Esophagus squamous epithelium (tissue), 5 donors: Measurements from ENCODE around the gene LRP1B. TPM values are rescaled to one million over a fixed set of nuclear protein-coding genes. Genes with fewer than 3 reads are reported as not detected.

Source experiments
- DNase-seq: peaks from one replicate; lab custom pipeline; 2025; lab: John Stamatoyannopoulos, UW
- H3K27ac ChIP-seq, 4 donors: fragments of 200-600 bp; sonication (generic); one replicate each; pipeline ENCODE4 v1.5.1; 2016 to 2019; ENCODE audit warnings: mild to moderate bottlenecking in 1 of 4
- H3K27me3 ChIP-seq, 4 donors: fragments of 200-600 bp; sonication (generic); 1 replicate in 3 of 4; 2 replicates in 1 of 4; pipeline versions ENCODE4 v1.5.1 to v1.6.0; 2017 to 2021; ENCODE audit warnings: antibody characterized with exemption in 1 of 4
- H3K36me3 ChIP-seq, 3 donors: fragments of 200-600 bp; sonication (generic); one replicate each; pipeline ENCODE4 v1.5.1; 2016 to 2019
- H3K4me1 ChIP-seq, 3 donors: fragments of 200-600 bp; sonication (generic); one replicate each; pipeline ENCODE4 v1.5.1; 2017 to 2019
- H3K4me3 ChIP-seq, 4 donors: fragments of 200-600 bp; sonication (generic); 1 replicate in 3 of 4; 2 replicates in 1 of 4; pipeline ENCODE4 v1.5.1; 2016 to 2019; ENCODE audit warnings: mild to moderate bottlenecking in 2 of 4, moderate library complexity in 1 of 4
- H3K9me3 ChIP-seq, 3 donors: fragments of 200-600 bp; sonication (generic); one replicate each; pipeline ENCODE4 v1.5.1; 2016 to 2019
- POLR2A ChIP-seq, 4 donors: fragments of 450-650 bp; IDR thresholded peaks; one replicate each; pipeline ENCODE4 v1.6.1; 2017; ENCODE audit warnings: antibody characterized with exemption in 4 of 4, mild to moderate bottlenecking in 4 of 4, moderate library complexity in 3 of 4
- WGBS, 2 donors: methylation state at CpG; one replicate each; pipeline ENCODE4 v1.1.5; 2018; 5-methylcytosine and 5-hydroxymethylcytosine counted together
- intact Hi-C: fragments of 100-400 bp; cut with DNase I; formaldehyde crosslinking; loops from one replicate; pipeline ENCODE4 v1.15.0; 2022
- total RNA-seq, 4 donors: library from RNA; depleted of rRNA; stranded (reverse); fragments of >200 nt; gene quantifications; one replicate each; pipeline ENCODE4 v1.1.0, GENCODE V29; 2016
- TF ChIP-seq, protein P1 (sequence below), 6 experiments: fragments of 450-650 bp in 4 of 6; fragments of 200-600 bp in 2 of 6; sonication (generic) in 2 of 6; IDR thresholded peaks; one replicate each; pipeline ENCODE4 v1.5.1; 2016 to 2019; ENCODE audit warnings: antibody characterized with exemption in 6 of 6, mild to moderate bottlenecking in 4 of 6, moderate library complexity in 4 of 6
- donor health status: DM: yes; HTN: yes; CAD: no.

LRP1B gene
- total RNA-seq, 4 donors from 2014 or later = 0.04 to 1.1 (median 0.23) TPM

DNA sequence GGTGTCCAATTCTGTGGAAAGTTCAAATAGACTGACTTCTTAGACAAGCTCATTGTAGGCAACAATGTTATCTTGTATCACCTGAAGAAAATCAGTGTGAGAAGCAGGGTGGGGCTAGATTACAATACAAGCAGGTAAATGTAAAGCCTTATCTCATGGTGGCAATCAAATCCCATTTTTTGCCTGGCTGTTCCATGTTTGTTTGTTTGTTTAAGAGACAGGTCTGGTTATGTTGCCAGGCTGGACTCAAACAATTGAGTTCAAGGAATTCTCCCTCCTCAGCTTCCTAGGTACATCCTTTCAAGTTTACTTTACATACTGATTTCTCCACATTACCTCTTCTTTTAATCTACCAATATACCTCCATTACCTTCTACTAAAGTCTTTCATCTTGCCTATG is 464.6 kb downstream of the LRP1B start:
- Histone ChIP-seq H3K36me3 (no peaks in the 10 kb centered on the region), H3K4me1 (no peaks in the 10 kb centered on the region), H3K4me3 (no peak overlapping the region), H3K9me3 (no peaks in the 10 kb centered on the region), H3K27ac (no peak overlapping the region), H3K27me3 (no peaks in the 10 kb centered on the region)
- no peak for DNase-seq
- intact Hi-C loops = no loop called here
- no peak for TF ChIP-seq POLR2A (IDR thresholded peaks at IDR 0.05)
- TF ChIP-seq, protein P1, sequence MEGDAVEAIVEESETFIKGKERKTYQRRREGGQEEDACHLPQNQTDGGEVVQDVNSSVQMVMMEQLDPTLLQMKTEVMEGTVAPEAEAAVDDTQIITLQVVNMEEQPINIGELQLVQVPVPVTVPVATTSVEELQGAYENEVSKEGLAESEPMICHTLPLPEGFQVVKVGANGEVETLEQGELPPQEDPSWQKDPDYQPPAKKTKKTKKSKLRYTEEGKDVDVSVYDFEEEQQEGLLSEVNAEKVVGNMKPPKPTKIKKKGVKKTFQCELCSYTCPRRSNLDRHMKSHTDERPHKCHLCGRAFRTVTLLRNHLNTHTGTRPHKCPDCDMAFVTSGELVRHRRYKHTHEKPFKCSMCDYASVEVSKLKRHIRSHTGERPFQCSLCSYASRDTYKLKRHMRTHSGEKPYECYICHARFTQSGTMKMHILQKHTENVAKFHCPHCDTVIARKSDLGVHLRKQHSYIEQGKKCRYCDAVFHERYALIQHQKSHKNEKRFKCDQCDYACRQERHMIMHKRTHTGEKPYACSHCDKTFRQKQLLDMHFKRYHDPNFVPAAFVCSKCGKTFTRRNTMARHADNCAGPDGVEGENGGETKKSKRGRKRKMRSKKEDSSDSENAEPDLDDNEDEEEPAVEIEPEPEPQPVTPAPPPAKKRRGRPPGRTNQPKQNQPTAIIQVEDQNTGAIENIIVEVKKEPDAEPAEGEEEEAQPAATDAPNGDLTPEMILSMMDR (IDR thresholded peaks at IDR 0.05) = no peak

DNA sequence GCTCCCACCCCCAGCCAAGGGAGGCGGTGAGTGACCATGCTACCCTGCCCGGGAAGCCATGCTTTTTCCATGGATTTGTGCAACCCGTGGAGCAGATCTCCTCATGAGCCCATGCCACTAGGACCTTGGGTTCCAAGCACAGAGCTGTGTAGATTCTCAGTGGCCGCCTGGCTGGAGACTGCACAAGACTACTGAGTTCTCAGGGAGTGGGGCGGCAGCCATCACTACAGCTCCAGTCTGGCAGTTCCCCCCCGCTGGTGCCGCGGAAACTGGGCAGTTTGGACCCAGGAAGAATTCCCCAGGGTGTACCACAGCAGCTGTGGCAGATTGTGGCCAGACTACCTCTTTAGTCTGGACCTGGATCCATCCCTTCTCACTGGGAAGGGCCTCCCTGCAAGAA is 470.6 kb downstream of the LRP1B start:
- Histone ChIP-seq H3K4me1 (no peaks in the 10 kb centered on the region), H3K36me3 (no peaks in the 10 kb centered on the region), H3K27me3 (no peaks in the 10 kb centered on the region), H3K4me3 (no peak overlapping the region), H3K27ac (no peak overlapping the region), H3K9me3 (no peaks in the 10 kb centered on the region)
- DNase-seq = no peak
- WGBS, 2 donors = 90 to 91% methylated on average over 3 to 7 of the region's 8 CpGs
- TF ChIP-seq, protein P1 (IDR thresholded peaks at IDR 0.05) = no peak
- no peak for TF ChIP-seq POLR2A (IDR thresholded peaks at IDR 0.05)
- intact Hi-C loops = no loop called here

DNA sequence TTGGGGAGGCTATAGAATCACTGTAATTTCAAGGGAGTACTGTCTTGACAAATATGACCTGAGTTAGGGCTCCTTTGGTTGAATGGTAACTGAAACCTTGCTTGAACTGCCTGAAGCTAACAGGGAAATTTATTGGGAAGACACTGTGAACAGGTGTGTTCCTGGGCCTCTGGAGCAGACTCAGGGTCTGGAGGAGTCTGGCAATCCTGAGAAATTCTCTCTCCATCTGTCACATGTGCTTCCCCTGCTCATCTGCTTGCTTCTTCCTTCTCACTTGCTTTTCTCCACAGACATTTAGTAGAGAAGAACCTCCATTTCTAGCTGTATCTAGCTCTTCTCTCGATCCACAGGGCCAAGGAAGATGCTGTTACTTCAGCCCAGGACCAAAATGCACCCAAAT is 476.5 kb downstream of the LRP1B start:
- Histone ChIP-seq H3K9me3 (no peaks in the 10 kb centered on the region), H3K4me1 (no peaks in the 10 kb centered on the region), H3K27me3 (no peaks in the 10 kb centered on the region), H3K4me3 (no peak overlapping the region), H3K36me3 (no peaks in the 10 kb centered on the region), H3K27ac (no peak overlapping the region)
- intact Hi-C loops = no loop called here
- 8 to 36% methylated on average over 1 of the region's 1 CpG for WGBS, 2 donors
- no peak for DNase-seq
- TF ChIP-seq, protein P1 (IDR thresholded peaks at IDR 0.05) = no peak
- TF ChIP-seq POLR2A (IDR thresholded peaks at IDR 0.05) = no peak

DNA sequence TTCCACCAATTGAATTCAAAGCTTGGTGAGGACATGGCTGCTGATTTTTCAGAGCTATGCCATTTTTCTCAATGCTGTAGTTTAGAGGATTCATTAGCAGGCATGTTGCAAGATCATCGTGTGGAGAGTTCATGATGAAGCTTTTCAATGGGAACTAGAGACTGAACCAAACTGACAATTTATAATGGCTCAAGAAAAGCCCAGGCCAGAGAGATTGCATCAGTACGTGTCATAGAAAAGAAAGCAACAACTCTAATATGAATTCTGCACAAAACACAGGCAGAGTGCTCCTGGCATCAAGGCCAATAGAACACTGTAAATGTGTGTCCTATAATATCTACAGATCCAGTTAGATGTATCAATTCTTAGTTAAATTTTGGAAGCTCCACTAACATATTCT is 477.6 kb downstream of the LRP1B start:
- no peak overlapping the region for H3K27ac ChIP-seq
- H3K36me3 ChIP-seq = no peaks in the 10 kb centered on the region
- no peaks in the 10 kb centered on the region for H3K4me1 ChIP-seq
- WGBS, 2 donors = 55 to 65% methylated on average over 2 of the region's 2 CpGs
- no peak overlapping the region for H3K4me3 ChIP-seq
- TF ChIP-seq POLR2A (IDR thresholded peaks at IDR 0.05) = no peak
- TF ChIP-seq, protein P1 (IDR thresholded peaks at IDR 0.05) = no peak
- DNase-seq = no peak
- H3K27me3 ChIP-seq = no peaks in the 10 kb centered on the region
- intact Hi-C loops = no loop called here
- no peaks in the 10 kb centered on the region for H3K9me3 ChIP-seq

DNA sequence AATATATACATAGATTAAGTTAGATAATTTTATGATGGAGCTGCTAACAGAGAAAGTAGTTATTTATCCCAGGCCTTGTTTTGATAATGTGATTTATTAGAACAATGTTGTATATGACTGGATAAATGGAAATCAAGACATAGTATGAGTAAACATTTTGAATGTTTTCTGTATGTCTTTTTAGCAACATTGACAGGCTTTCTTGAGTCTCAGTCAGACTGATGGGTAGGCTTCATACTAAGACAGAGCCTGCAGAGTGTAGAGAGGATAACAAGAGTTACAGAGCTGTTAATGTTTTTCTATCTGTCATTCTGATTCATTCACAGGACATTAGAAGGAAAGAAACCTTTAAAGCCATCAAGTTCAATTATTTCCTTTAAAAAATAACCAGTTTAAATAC is 478.5 kb downstream of the LRP1B start:
- Histone ChIP-seq H3K9me3 (no peaks in the 10 kb centered on the region), H3K4me1 (no peaks in the 10 kb centered on the region), H3K27ac (no peak overlapping the region), H3K4me3 (no peak overlapping the region), H3K36me3 (no peaks in the 10 kb centered on the region), H3K27me3 (no peaks in the 10 kb centered on the region)
- TF ChIP-seq POLR2A (IDR thresholded peaks at IDR 0.05) = no peak
- TF ChIP-seq, protein P1 (IDR thresholded peaks at IDR 0.05) = no peak
- intact Hi-C loops = no loop called here
- DNase-seq = no peak
